GM12878 (cell line): ENCODE measurements around the gene FBXL5. TPM values are rescaled to one million over a fixed set of nuclear protein-coding genes. Genes with fewer than 3 reads are reported as not detected.

Source experiments
- ATAC-seq: fragments of 200-7000 bp; cut with Tn5 transposase; 3 replicates; pipeline ENCODE4 v1.9.1; 2020; ENCODE audit warnings: mild to moderate bottlenecking, moderate library complexity
- BruUV-seq: library from RNA; stranded (reverse); fragments of 400-500 nt; replicated peaks from 2 replicates; lab custom pipeline; 2021; lab: Mats Ljungman, UMichigan
- CTCF ChIA-PET: fragments of 300-600 bp; sonication (Branson Sonifier 250); formaldehyde crosslinking; extraction: SDS; loops from one replicate; lab custom pipeline; 2021; ENCODE audit warnings: inconsistent platforms; lab: Yijun Ruan, JAX
- POLR2A ChIA-PET: fragments of 350-600 bp; formaldehyde crosslinking; extraction: SDS; loops from one replicate; lab custom pipeline; 2021; ENCODE audit warnings: inconsistent platforms; lab: Charles Lee
- RAD21 ChIA-PET: fragments of 300-600 bp; sonication (Branson Sonifier 250); formaldehyde crosslinking; loops from one replicate; lab custom pipeline; 2023; ENCODE audit warnings: antibody characterized with exemption; ENCODE audit not compliant: unreplicated experiment; lab: Charles Lee
- SMC1A ChIA-PET: fragments of 300-600 bp; sonication (Branson Sonifier 250); formaldehyde crosslinking; loops from one replicate; lab custom pipeline; 2023; ENCODE audit not compliant: unreplicated experiment, uncharacterized antibody; lab: Charles Lee
- DNase-seq: peaks from one replicate; pipeline ENCODE4 v3.0.0-alpha.2; 2011; ENCODE audit warnings: low read depth, low spot score
- FAIRE-seq: peaks from 3 replicates; lab custom pipeline; 2011; peaks lifted over from hg19 to GRCh38; lab: Jason Lieb, UNC
- H2AFZ ChIP-seq: 2 replicates; pipeline ENCODE4 v1.6.0; 2011; ENCODE audit warnings: low read depth, low read length, control low read depth; ENCODE audit not compliant: control insufficient read depth
- H3K27ac ChIP-seq: 2 replicates; pipeline ENCODE4 v1.5.1; 2011; ENCODE audit warnings: control low read depth; ENCODE audit not compliant: control insufficient read depth, insufficient read depth
- H3K27me3 ChIP-seq, 2 experiments: replicated peaks in 1 of 2; 2 replicates each; pipeline versions ENCODE4 v1.6.0 to v1.6.1; 2011; ENCODE audit warnings: low read length in 1 of 2; ENCODE audit not compliant: control insufficient read depth in 2 of 2, insufficient read depth in 2 of 2
- H3K36me3 ChIP-seq, 2 experiments: 2 replicates each; pipeline ENCODE4 v1.5.1; 2011; ENCODE audit warnings: low read length in 1 of 2; ENCODE audit not compliant: control insufficient read depth in 2 of 2, insufficient read depth in 2 of 2
- H3K4me1 ChIP-seq: 2 replicates; pipeline ENCODE4 v1.6.1; 2011; ENCODE audit warnings: mild to moderate bottlenecking, low read length, moderate library complexity, mixed read lengths; ENCODE audit not compliant: control insufficient read depth, insufficient read depth
- H3K4me2 ChIP-seq: 2 replicates; pipeline ENCODE4 v1.6.0; 2011; ENCODE audit warnings: control low read depth; ENCODE audit not compliant: control insufficient read depth, insufficient read depth
- H3K4me3 ChIP-seq: fragments of 200-600 bp; sonication (generic); 2 replicates; pipeline ENCODE4 v1.5.1; 2016
- H3K79me2 ChIP-seq: 2 replicates; pipeline ENCODE4 v1.6.0; 2011; ENCODE audit warnings: low read length; ENCODE audit not compliant: control insufficient read depth, insufficient read depth
- H3K9ac ChIP-seq: 2 replicates; pipeline ENCODE4 v1.8.0; 2011; ENCODE audit warnings: low read length, control low read depth, mixed read lengths; ENCODE audit not compliant: control insufficient read depth, insufficient read depth
- H3K9me3 ChIP-seq: replicated peaks from 3 replicates; pipeline ENCODE4 v1.5.1; 2011; ENCODE audit warnings: mild to moderate bottlenecking, low read length; ENCODE audit not compliant: control insufficient read depth, insufficient read depth
- H4K20me1 ChIP-seq: 2 replicates; pipeline ENCODE4 v1.6.0; 2011; ENCODE audit not compliant: control insufficient read depth, insufficient read depth
- ASH2L ChIP-seq: fragments of 300-600, 200-600 bp; sonication (generic); IDR thresholded peaks from 2 replicates; pipeline ENCODE4 v1.6.1; 2017; ENCODE audit warnings: low read depth, mild to moderate bottlenecking, borderline replicate concordance
- CBFB ChIP-seq: IDR thresholded peaks from 2 replicates; pipeline ENCODE4 v1.6.1; 2016; ENCODE audit warnings: antibody characterized with exemption, low read depth
- E2F4 ChIP-seq: IDR thresholded peaks from 2 replicates; pipeline ENCODE4 v1.6.1; 2012; ENCODE audit warnings: low read depth, low read length, improper control_type of control experiment
- E2F8 ChIP-seq: fragments of 450-650 bp; IDR thresholded peaks from 2 replicates; pipeline ENCODE4 v1.6.1; 2018; ENCODE audit warnings: mild to moderate bottlenecking, low read depth, moderate library complexity; ENCODE audit not compliant: partially characterized antibody
- ETV6 ChIP-seq, 2 experiments: fragments of 450-650 bp in 1 of 2; IDR thresholded peaks in 1 of 2; conservative IDR thresholded peaks in 1 of 2; 2 replicates each; pipeline ENCODE4 v1.6.1; 2014; ENCODE audit warnings: antibody characterized with exemption in 1 of 2, borderline replicate concordance in 1 of 2, low read depth in 1 of 2, mild to moderate bottlenecking in 1 of 2, moderate library complexity in 1 of 2
- KAT2A ChIP-seq: conservative IDR thresholded peaks from 2 replicates; pipeline ENCODE4 v1.6.1; 2011; ENCODE audit warnings: low read depth, low read length; ENCODE audit not compliant: control insufficient read depth
- MAX ChIP-seq: IDR thresholded peaks from 2 replicates; pipeline ENCODE4 v1.6.1; 2012; ENCODE audit warnings: low read depth, low read length, improper control_type of control experiment
- MTA2 ChIP-seq: fragments of 450-650 bp; IDR thresholded peaks from 2 replicates; pipeline ENCODE4 v1.6.1; 2016; ENCODE audit warnings: low read depth, mild to moderate bottlenecking, moderate library complexity
- MYB ChIP-seq: fragments of 150-350 bp; IDR thresholded peaks from 2 replicates; pipeline ENCODE4 v1.6.1; 2014; ENCODE audit warnings: mild to moderate bottlenecking, low read depth, low read length, borderline replicate concordance
- NBN ChIP-seq: fragments of 450-650 bp; IDR thresholded peaks from 2 replicates; pipeline ENCODE4 v1.6.1; 2016
- NFYA ChIP-seq: IDR thresholded peaks from 2 replicates; pipeline ENCODE4 v1.6.1; 2011; ENCODE audit warnings: low read depth, mild to moderate bottlenecking, low read length, improper control_type of control experiment, borderline replicate concordance
- POLR2A ChIP-seq: IDR thresholded peaks from 2 replicates; pipeline ENCODE4 v1.6.1; 2011; ENCODE audit warnings: low read depth, mild to moderate bottlenecking, low read length
- SMAD1 ChIP-seq: fragments of 450-650 bp; IDR thresholded peaks from 2 replicates; pipeline ENCODE4 v1.6.1; 2018; ENCODE audit warnings: mild to moderate bottlenecking, low read depth; ENCODE audit not compliant: partially characterized antibody
- TBL1XR1 ChIP-seq: IDR thresholded peaks from 2 replicates; pipeline ENCODE4 v1.6.1; 2012; ENCODE audit warnings: low read depth, low read length, improper control_type of control experiment
- ZNF207 ChIP-seq: fragments of 450-650 bp; IDR thresholded peaks from 2 replicates; pipeline ENCODE4 v1.6.1; 2014; ENCODE audit warnings: antibody characterized with exemption, mild to moderate bottlenecking, borderline replicate concordance
- ZNF217 ChIP-seq: fragments of 450-650 bp; IDR thresholded peaks from 2 replicates; pipeline ENCODE4 v1.6.1; 2017; ENCODE audit warnings: antibody characterized with exemption, mild to moderate bottlenecking
- ZZZ3 ChIP-seq: IDR thresholded peaks from 2 replicates; pipeline ENCODE4 v1.6.1; 2011; ENCODE audit warnings: low read depth; ENCODE audit not compliant: control insufficient read depth, insufficient read length
- WGBS: methylation state at CpG from one replicate; pipeline ENCODE4 v1.1.6; 2016; ENCODE audit warnings: low lambda C conversion rate; ENCODE audit not compliant: insufficient replicate concordance, insufficient coverage; ENCODE audit errors: missing lambda C conversion rate; 5-methylcytosine and 5-hydroxymethylcytosine counted together
- in situ Hi-C: fragments of 300-500 bp; cut with MboI; formaldehyde crosslinking; loops from 9 replicates; pipeline ENCODE4 v1.14.3; 2018; ENCODE audit warnings: mixed read lengths
- intact Hi-C: fragments of 100-400 bp; cut with micrococcal nuclease; formaldehyde crosslinking; loops from one replicate; pipeline ENCODE4 v1.14.2; 2022; ENCODE audit not compliant: unreplicated experiment
- polyA plus RNA-seq, 11 experiments: library from polyadenylated mRNA; depleted of rRNA in 4 of 11; unstranded in 6 of 11; stranded (reverse) in 5 of 11; fragments of >200 nt; fragmentation: Nextera tagmentation in 4 of 11; fragmentation: Illumina TruSeq in 1 of 11; extraction: Ambion mirVana in 4 of 11; extraction: Trizol in 1 of 11; gene quantifications; 1 replicate in 1 of 11; 2 replicates in 10 of 11; pipeline versions ENCODE4 v1.2.1 to v1.2.3, GENCODE V29; 2011 to 2016; ENCODE audit warnings: inconsistent platforms in 2 of 11, missing spikeins in 2 of 11, low read depth in 1 of 11
- total RNA-seq, 4 experiments: library from RNA; depleted of rRNA in 3 of 4; stranded (reverse); fragments of >200 nt in 3 of 4; fragmentation: Illumina TruSeq in 1 of 4; extraction: Trizol in 1 of 4; gene quantifications; 2 replicates each; pipeline versions ENCODE4 v1.2.1 to v1.2.3, GENCODE V29; 2013 to 2021
- TF ChIP-seq, protein P1 (sequence below): fragments of 450-650 bp; IDR thresholded peaks from 2 replicates; pipeline ENCODE4 v1.6.1; 2017; ENCODE audit warnings: low read depth, mild to moderate bottlenecking, moderate library complexity
- TF ChIP-seq, protein P2 (sequence below): fragments of 150-350 bp; IDR thresholded peaks from 2 replicates; pipeline ENCODE4 v1.6.1; 2014; ENCODE audit warnings: mild to moderate bottlenecking, low read depth, low read length

FBXL5 gene
- total and polyA plus RNA-seq, 10 of the 15 experiments (the other 5 are each of a cell fraction or from before 2014, with no cell fraction given), result 10.1 to 46.2 (median 32.7) TPM

DNA sequence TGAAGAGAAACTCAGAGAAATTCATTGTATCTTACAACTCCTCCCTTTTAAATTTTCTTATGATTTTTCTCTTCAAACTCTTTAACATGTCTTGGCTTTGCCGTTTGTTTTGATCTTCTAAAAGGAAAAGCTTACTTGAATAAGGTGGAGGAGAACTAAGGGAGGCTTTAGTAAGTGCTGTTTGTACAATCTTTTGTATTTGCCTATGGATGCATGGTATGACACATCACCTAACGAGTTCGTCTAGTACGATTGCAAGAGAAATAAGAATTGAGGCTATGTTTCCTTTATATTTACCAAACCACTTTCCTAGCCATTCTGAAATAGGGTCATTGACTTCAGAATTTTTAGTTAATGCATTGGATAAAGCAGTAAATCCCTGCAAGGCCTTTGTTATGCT is 39.3 kb upstream of the FBXL5 start:
- BruUV-seq, result no TSS peak
- H3K4me1 ChIP-seq, result no peaks in the 10 kb centered on the region
- H3K9ac ChIP-seq, result no peak overlapping the region
- FAIRE-seq, result no peak
- RAD21 ChIA-PET, result no interaction called here
- CTCF ChIA-PET, result no interaction called here
- 0 out of 4 replicates have a peak, but pooled peaks cover 0 to under 1% of the 10 kb centered on the region in 2 experiments for H3K36me3 ChIP-seq
- no peaks in the 10 kb centered on the region for H4K20me1 ChIP-seq
- in situ Hi-C loops (no loop called here), intact Hi-C loops (no loop called here)
- H2AFZ ChIP-seq, result no peak overlapping the region
- no peak overlapping the region for H3K4me3 ChIP-seq
- DNase-seq, result no peak
- H3K9me3 ChIP-seq, result no peaks in the 10 kb centered on the region; the same call in 2 of the 3 replicates
- no peak overlapping the region for H3K27ac ChIP-seq
- H3K27me3 ChIP-seq, result no peaks in the 10 kb centered on the region
- POLR2A ChIA-PET, result no interaction called here
- WGBS, result 66% methylated on average over 4 of the region's 4 CpGs
- ATAC-seq, result no peak
- TF ChIP-seq SMAD1 (no peak), MYB (no peak), ZZZ3 (no peak), MTA2 (no peak), POLR2A (no peak), E2F4 (no peak), ETV6 (conservative IDR thresholded peaks at IDR 0.05 in 1 of 2, IDR thresholded peaks at IDR 0.05 in 1 of 2; ENCODE audit: borderline replicate concordance in 1 of 2, low read depth in 1 of 2) (no peak), E2F8 (no peak), TBL1XR1 (no peak), CBFB (no peak), MAX (no peak), NFYA (no peak), ZNF217 (no peak), NBN (no peak), KAT2A (no peak), ZNF207 (no peak), ASH2L (no peak)
- TF ChIP-seq, protein P1, sequence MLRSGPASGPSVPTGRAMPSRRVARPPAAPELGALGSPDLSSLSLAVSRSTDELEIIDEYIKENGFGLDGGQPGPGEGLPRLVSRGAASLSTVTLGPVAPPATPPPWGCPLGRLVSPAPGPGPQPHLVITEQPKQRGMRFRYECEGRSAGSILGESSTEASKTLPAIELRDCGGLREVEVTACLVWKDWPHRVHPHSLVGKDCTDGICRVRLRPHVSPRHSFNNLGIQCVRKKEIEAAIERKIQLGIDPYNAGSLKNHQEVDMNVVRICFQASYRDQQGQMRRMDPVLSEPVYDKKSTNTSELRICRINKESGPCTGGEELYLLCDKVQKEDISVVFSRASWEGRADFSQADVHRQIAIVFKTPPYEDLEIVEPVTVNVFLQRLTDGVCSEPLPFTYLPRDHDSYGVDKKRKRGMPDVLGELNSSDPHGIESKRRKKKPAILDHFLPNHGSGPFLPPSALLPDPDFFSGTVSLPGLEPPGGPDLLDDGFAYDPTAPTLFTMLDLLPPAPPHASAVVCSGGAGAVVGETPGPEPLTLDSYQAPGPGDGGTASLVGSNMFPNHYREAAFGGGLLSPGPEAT, result no peak
- TF ChIP-seq, protein P2, sequence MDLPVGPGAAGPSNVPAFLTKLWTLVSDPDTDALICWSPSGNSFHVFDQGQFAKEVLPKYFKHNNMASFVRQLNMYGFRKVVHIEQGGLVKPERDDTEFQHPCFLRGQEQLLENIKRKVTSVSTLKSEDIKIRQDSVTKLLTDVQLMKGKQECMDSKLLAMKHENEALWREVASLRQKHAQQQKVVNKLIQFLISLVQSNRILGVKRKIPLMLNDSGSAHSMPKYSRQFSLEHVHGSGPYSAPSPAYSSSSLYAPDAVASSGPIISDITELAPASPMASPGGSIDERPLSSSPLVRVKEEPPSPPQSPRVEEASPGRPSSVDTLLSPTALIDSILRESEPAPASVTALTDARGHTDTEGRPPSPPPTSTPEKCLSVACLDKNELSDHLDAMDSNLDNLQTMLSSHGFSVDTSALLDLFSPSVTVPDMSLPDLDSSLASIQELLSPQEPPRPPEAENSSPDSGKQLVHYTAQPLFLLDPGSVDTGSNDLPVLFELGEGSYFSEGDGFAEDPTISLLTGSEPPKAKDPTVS, result no peak
- SMC1A ChIA-PET, result interaction anchor here (1.9 kb wide), 1 partner anchor 12 kb away, joined by 5 read pairs; no protein-coding TSS in a partner anchor
- H3K4me2 ChIP-seq, result no peak overlapping the region
- H3K79me2 ChIP-seq, result no peaks in the 10 kb centered on the region
